Eye (tissue), 1 donor: ENCODE results near the gene GLYATL3.

ENCODE experiments used
- DNase-seq: peaks from one replicate; pipeline ENCODE4 v3.0.0-alpha.2; 2015

The GLYATL3 gene

GRCh38 chr6:49549691-49550491, 50.2 kb downstream of the GLYATL3 start:
- DNase-seq, result no peak

- DNase-seq, result peak; percentile 67
Measured at GRCh38 chr6:49550492-49551077, 50.9 kb downstream of the GLYATL3 start, which contains the start of gene C6orf141. Gene C6orf141, plus strand, starts transcription at chr6:49550668. Its CDS starts 125 bp downstream, at chr6:49550793.

- DNase-seq, result peak; percentile 67
Measured at GRCh38 chr6:49551078-49551865, 51.5 kb downstream of the GLYATL3 start.

GRCh38 chr6:49551866-49552129, 52.1 kb downstream of the GLYATL3 start:
- no peak for DNase-seq

- DNase-seq, result no peak
Measured at GRCh38 chr6:49552596-49552995, 52.9 kb downstream of the GLYATL3 start.

- DNase-seq, result no peak
Measured at GRCh38 chr6:49553384-49553783, 53.7 kb downstream of the GLYATL3 start.

GRCh38 chr6:49555951-49556350, 56.2 kb downstream of the GLYATL3 start:
- DNase-seq, result no peak

GRCh38 chr6:49556429-49556837, 56.7 kb downstream of the GLYATL3 start:
- no peak for DNase-seq

GRCh38 chr6:49557177-49557576, 57.5 kb downstream of the GLYATL3 start:
- no peak for DNase-seq

- DNase-seq, result no peak
Measured at GRCh38 chr6:49558238-49558637, 58.5 kb downstream of the GLYATL3 start.

GRCh38 chr6:49563006-49563886, 63.5 kb downstream of the GLYATL3 start:
- DNase-seq, result peak; percentile 32

GRCh38 chr6:49564552-49564951, 64.8 kb downstream of the GLYATL3 start:
- DNase-seq, result no peak

- DNase-seq, result no peak
Measured at GRCh38 chr6:49565261-49565660, 65.5 kb downstream of the GLYATL3 start.

GRCh38 chr6:49565855-49566254, 66.1 kb downstream of the GLYATL3 start:
- DNase-seq, result no peak

GRCh38 chr6:49570474-49571079, 70.9 kb downstream of the GLYATL3 start:
- no peak for DNase-seq

- DNase-seq, result no peak
Measured at GRCh38 chr6:49576618-49577017, 76.9 kb downstream of the GLYATL3 start.
